Pericardium fibroblast (primary cell): ENCODE measurements around the gene GRB10. TPM values are rescaled to one million over a fixed set of nuclear protein-coding genes. Genes with fewer than 3 reads are reported as not detected.

Experiments used
- total RNA-seq: library from RNA; depleted of rRNA; stranded (reverse); fragments of >200 nt; gene quantifications from 2 replicates; pipeline ENCODE4 v1.2.3, GENCODE V29; 2015

Gene GRB10
- 26.7 and 33.8 TPM in 2 replicates for total RNA-seq

DNA sequence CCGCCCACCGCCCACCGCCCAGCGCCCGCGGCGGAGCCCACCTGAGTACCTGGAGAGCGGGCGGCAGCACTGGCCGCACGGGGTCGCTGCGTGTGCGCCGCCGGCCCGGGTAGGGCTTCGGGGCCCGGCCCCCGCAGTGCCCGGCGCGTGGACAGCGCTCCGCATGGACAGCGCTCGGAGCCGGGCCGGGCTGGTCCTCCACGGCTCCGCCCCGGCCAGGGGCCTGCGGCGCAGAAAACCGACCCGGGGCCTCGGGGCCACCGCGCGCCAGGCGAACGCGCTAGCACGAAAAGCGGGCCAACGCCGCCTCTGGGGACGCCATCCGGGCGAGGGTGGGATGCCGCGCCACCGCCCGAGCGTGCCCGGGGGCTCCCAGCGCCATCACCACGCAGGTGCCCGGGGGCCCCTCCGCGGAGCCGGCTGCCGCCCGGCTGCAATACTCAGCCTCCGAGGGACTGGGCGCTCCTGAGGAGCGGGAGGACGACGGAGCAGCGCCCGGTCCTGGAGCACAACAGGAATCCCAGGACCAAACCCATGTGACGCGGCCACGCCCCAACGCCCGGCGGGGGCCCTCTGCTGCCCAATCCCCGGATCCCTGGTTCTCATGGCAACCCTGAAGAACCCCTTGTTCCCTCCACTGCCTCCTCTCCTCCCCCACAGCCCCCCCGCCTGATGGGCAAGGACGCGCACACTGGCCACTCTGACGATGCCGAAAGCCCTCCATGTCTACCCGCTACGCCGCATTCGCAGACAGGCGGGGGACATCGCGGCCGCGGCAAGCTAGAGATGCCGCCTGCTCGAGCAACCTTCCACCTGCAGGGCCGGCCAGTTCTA lies at the start of gene GRB10:
Gene GRB10 (minus strand): TSS at position 522 of the 834 bp plus-strand sequence. CDS start 50,574 bp downstream, outside the sequence.

GRCh38 chr7:50564640-50565558 lies 217.8 kb downstream of the GRB10 start, which contains the start of gene DDC:
Gene DDC (minus strand): TSS chr7:50565405. CDS start chr7:50544085, 21,320 bp downstream.

Other genes starting within 250 kb of the GRB10 start
- gene DDC, start 217.5 kb downstream of the GRB10 start, total RNA-seq = not detected in 2 replicates